ENCODE results near the gene NDUFS8.

DNA sequence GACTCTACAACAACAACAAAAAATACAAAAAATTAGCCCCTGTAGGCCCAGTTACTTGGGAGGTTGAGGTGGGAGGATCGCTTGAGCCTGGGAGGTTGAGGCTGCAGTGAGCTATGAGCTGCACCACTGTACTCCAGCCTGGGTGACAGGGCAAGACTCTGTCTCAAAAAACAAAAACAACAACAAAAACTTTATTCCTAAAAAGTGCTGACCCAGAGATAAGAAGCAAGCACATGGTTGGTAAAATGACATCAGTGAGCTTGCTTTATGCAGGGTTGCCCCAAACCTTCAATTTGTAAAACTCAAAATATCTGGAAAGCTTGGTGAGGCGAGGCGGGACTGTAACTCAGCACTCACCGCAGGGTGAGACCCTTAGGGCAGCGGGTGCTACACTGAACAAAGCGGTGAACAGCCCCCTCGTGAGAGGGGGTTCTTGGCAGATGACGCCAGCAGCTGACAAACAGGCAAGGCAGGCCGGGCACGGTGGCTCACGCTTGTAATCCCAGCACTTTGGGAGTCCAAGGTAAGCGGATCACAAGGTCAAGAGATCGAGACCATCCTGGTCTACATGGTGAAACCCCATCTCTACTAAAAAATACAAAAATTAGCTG is 4.9 kb downstream of the NDUFS8 start:
- TF ChIP-seq, protein P1, sequence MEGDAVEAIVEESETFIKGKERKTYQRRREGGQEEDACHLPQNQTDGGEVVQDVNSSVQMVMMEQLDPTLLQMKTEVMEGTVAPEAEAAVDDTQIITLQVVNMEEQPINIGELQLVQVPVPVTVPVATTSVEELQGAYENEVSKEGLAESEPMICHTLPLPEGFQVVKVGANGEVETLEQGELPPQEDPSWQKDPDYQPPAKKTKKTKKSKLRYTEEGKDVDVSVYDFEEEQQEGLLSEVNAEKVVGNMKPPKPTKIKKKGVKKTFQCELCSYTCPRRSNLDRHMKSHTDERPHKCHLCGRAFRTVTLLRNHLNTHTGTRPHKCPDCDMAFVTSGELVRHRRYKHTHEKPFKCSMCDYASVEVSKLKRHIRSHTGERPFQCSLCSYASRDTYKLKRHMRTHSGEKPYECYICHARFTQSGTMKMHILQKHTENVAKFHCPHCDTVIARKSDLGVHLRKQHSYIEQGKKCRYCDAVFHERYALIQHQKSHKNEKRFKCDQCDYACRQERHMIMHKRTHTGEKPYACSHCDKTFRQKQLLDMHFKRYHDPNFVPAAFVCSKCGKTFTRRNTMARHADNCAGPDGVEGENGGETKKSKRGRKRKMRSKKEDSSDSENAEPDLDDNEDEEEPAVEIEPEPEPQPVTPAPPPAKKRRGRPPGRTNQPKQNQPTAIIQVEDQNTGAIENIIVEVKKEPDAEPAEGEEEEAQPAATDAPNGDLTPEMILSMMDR (conservative IDR thresholded peaks at IDR 0.05; ENCODE audit: low read length) = no peak
- TF ChIP-seq EZH2phosphoT487 (IDR thresholded peaks at IDR 0.05; ENCODE audit: borderline replicate concordance) = no peak
